Mesendoderm (in vitro differentiated cells): ENCODE data around the gene NEK6.

Experiments
- DNase-seq: peaks from one replicate; pipeline ENCODE4 v3.0.0; 2013
- H2AK5ac ChIP-seq: 2 replicates; pipeline ENCODE4 v1.6.1; 2013; ENCODE audit warnings: low read length, inconsistent platforms
- H2BK120ac ChIP-seq: 2 replicates; pipeline ENCODE4 v1.6.1; 2013; ENCODE audit warnings: low read depth, mild to moderate bottlenecking, low read length, moderate library complexity, mixed read lengths
- H2BK15ac ChIP-seq: replicated peaks from 2 replicates; pipeline ENCODE4 v1.6.1; 2013; ENCODE audit warnings: low read depth, mild to moderate bottlenecking, moderate library complexity
- H2BK5ac ChIP-seq: 2 replicates; pipeline ENCODE4 v1.6.1; 2013; ENCODE audit warnings: low read length, inconsistent platforms
- H3K18ac ChIP-seq: 2 replicates; pipeline ENCODE4 v1.6.1; 2013; ENCODE audit warnings: mild to moderate bottlenecking, low read length, mixed read lengths
- H3K23ac ChIP-seq: one replicate; pipeline ENCODE4 v1.6.1; 2013; ENCODE audit warnings: low read length
- H3K27ac ChIP-seq: 2 replicates; pipeline ENCODE4 v1.5.1; 2013; ENCODE audit warnings: low read depth, mild to moderate bottlenecking, inconsistent platforms, low read length, moderate library complexity
- H3K27me3 ChIP-seq: 2 replicates; pipeline ENCODE4 v1.6.1; 2013; ENCODE audit warnings: low read length, control low read depth, mild to moderate bottlenecking, inconsistent platforms; ENCODE audit not compliant: insufficient read depth, poor library complexity
- H3K36me3 ChIP-seq: 2 replicates; pipeline ENCODE4 v1.6.1; 2013; ENCODE audit warnings: low read length, inconsistent platforms; ENCODE audit not compliant: control insufficient read depth, insufficient read depth
- H3K4ac ChIP-seq: one replicate; pipeline ENCODE4 v1.6.1; 2013; ENCODE audit warnings: low read depth, mild to moderate bottlenecking, low read length, moderate library complexity
- H3K4me1 ChIP-seq: 2 replicates; pipeline ENCODE4 v1.6.1; 2013; ENCODE audit warnings: low read depth, low read length, inconsistent platforms; ENCODE audit not compliant: control insufficient read depth
- H3K4me2 ChIP-seq: 2 replicates; pipeline ENCODE4 v1.6.1; 2013; ENCODE audit warnings: low read length
- H3K4me3 ChIP-seq: 2 replicates; pipeline ENCODE4 v1.5.1; 2013; ENCODE audit warnings: mild to moderate bottlenecking, low read length
- H3K56ac ChIP-seq: one replicate; pipeline ENCODE4 v1.6.1; 2013; ENCODE audit warnings: low read length
- H3K79me1 ChIP-seq: 2 replicates; pipeline ENCODE4 v1.6.1; 2013; ENCODE audit warnings: low read length, inconsistent platforms
- H3K79me2 ChIP-seq: 2 replicates; pipeline ENCODE4 v1.6.1; 2013; ENCODE audit warnings: mild to moderate bottlenecking, low read length; ENCODE audit not compliant: control insufficient read depth, insufficient read depth
- H3K9ac ChIP-seq: 2 replicates; pipeline ENCODE4 v1.6.1; 2013; ENCODE audit warnings: low read length, inconsistent platforms
- H4K5ac ChIP-seq: one replicate; pipeline ENCODE4 v1.6.1; 2013; ENCODE audit warnings: low read length
- H4K8ac ChIP-seq: one replicate; pipeline ENCODE4 v1.6.1; 2013; ENCODE audit warnings: low read depth, mild to moderate bottlenecking, control low read depth, low read length, moderate library complexity
- WGBS: extraction: QIAGEN DNeasy Blood & Tissue Kit; methylation state at CpG from one replicate; pipeline ENCODE4 v1.1.7; 2013; ENCODE audit warnings: low lambda C conversion rate, missing lambda C conversion rate; ENCODE audit not compliant: insufficient coverage; ENCODE audit errors: extremely low coverage; 5-methylcytosine and 5-hydroxymethylcytosine counted together

NEK6 gene

DNA sequence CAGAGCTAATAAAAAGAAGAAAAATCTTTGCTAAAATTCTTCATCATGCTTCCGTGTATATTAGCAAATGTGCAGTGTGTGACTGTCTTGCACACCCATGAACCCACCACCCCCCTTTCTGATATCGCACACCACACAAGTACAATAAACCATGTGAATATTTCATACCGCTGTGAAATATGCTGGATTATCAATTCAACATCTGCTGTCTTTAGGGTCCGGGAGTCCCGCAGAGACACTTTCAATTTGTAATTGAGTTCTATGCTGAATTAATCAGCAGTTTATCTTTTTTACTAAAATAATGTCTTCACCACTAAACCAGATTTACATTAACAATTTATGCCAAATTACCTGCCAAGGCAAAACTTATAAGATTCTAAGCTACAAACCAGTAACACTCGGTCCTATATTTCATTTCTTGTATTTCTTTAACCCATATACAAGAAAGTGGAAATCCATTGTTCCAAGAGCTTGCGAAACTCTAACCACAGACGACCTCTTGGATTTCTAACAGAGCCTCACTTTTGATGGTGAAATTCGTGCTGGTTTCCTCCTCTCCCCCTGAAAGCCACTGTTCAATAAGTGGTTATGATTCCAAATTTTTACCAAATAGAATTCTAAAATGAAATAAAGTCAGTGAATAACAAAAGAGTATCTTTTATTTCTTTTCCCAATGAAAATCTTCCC, 113.3 kb downstream of the NEK6 start:
- no peak overlapping the region for H4K8ac ChIP-seq
- no peak overlapping the region for H2BK120ac ChIP-seq
- no peak overlapping the region for H3K27ac ChIP-seq
- H3K4me3 ChIP-seq = no peak overlapping the region
- no peak overlapping the region for H3K18ac ChIP-seq
- peaks cover 19% of the 10 kb centered on the region for H3K79me2 ChIP-seq
- no peak overlapping the region for H3K4me2 ChIP-seq
- H2AK5ac ChIP-seq = no peak overlapping the region
- no peaks in the 10 kb centered on the region for H3K36me3 ChIP-seq
- no peak overlapping the region for H3K9ac ChIP-seq
- peaks cover 24% of the 10 kb centered on the region for H3K79me1 ChIP-seq
- no peak overlapping the region for H2BK5ac ChIP-seq
- no peak for DNase-seq
- H3K4ac ChIP-seq = no peak overlapping the region
- H3K4me1 ChIP-seq = no peaks in the 10 kb centered on the region
- no CpG with 5 or more reads among the region's 9 CpGs for WGBS
- H4K5ac ChIP-seq = no peak overlapping the region
- no peak overlapping the region for H2BK15ac ChIP-seq
- no peak overlapping the region for H3K23ac ChIP-seq
- no peak overlapping the region for H3K56ac ChIP-seq
- no peaks in the 10 kb centered on the region for H3K27me3 ChIP-seq

DNA sequence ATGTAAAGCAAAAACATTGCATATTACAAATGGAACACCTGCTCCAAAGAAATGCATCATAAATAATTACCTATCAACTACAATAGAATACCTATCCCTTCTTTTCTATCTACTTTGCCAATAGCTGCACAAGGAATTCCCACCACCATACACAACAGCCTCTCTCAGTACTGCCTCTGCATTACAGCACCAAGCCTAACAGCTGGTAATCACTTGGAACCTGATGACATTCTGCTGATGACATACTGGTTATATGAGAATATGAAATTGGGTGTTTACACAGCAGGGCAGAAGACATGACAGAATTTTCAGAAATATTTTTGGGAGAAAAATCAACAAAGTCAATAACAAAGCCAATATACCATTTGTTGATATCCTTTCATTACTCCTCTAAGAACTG, 114.3 kb downstream of the NEK6 start:
- no peaks in the 10 kb centered on the region for H3K27me3 ChIP-seq
- H2AK5ac ChIP-seq = no peak overlapping the region
- H2BK120ac ChIP-seq = no peak overlapping the region
- H4K5ac ChIP-seq = no peak overlapping the region
- H3K36me3 ChIP-seq = no peaks in the 10 kb centered on the region
- H3K18ac ChIP-seq = no peak overlapping the region
- H3K23ac ChIP-seq = no peak overlapping the region
- H3K4me1 ChIP-seq = no peaks in the 10 kb centered on the region
- no peak overlapping the region for H3K4ac ChIP-seq
- H4K8ac ChIP-seq = no peak overlapping the region
- H2BK5ac ChIP-seq = no peak overlapping the region
- H3K9ac ChIP-seq = no peak overlapping the region
- peaks cover 18% of the 10 kb centered on the region for H3K79me1 ChIP-seq
- no peak overlapping the region for H2BK15ac ChIP-seq
- H3K79me2 ChIP-seq = peaks cover 16% of the 10 kb centered on the region
- H3K4me2 ChIP-seq = no peak overlapping the region
- H3K27ac ChIP-seq = no peak overlapping the region
- H3K4me3 ChIP-seq = no peak overlapping the region
- no peak for DNase-seq
- H3K56ac ChIP-seq = no peak overlapping the region

DNA sequence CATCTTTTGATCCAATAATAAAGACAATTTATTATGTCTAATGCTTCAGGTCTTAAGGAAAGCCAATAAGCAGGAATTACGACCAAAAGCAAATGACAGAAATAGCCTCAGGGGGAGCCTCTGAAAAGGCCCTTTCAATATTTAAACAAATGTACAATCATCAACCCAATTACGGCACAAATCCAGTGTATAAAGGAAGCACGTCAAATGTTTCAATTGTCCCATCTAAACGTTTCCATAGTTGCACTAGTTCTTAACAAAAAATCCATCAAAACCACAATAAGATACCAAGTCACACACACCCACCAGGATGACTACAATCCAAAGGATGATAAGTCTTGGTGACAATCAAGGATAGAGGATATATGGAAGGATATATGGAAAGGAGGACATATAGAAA, 115.6 kb downstream of the NEK6 start:
- Histone ChIP-seq H3K4me2 (no peak overlapping the region), H2BK15ac (no peak overlapping the region), H3K9ac (no peak overlapping the region), H3K79me2 (peaks cover 18% of the 10 kb centered on the region), H2BK120ac (no peak overlapping the region), H4K5ac (no peak overlapping the region), H3K79me1 (peaks cover 22% of the 10 kb centered on the region), H3K4ac (no peak overlapping the region), H4K8ac (no peak overlapping the region), H3K4me3 (no peak overlapping the region), H3K18ac (no peak overlapping the region), H2AK5ac (no peak overlapping the region), H3K4me1 (no peaks in the 10 kb centered on the region), H3K27me3 (no peaks in the 10 kb centered on the region), H3K56ac (no peak overlapping the region), H3K23ac (no peak overlapping the region), H3K27ac (no peak overlapping the region), H2BK5ac (no peak overlapping the region), H3K36me3 (peaks cover 1% of the 10 kb centered on the region)
- WGBS = no CpG with 5 or more reads among the region's 4 CpGs
- DNase-seq = no peak

DNA sequence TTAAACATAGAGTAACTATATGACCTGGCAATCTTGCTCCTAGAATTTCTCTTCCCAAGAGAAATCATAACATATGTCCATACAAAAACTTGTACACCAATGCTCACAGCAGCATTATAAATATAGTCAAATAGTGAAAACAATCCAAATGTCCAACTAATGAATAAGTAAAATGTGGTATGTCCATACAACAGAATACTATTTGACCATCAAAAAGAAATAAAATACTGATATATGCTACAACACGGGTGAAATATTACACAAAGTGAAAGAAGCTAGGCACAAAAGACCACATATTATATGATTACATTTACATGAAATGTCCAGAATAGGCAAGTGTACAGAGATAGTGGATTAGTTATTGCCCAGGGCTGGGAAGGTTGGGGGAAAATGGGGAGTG, 116.1 kb downstream of the NEK6 start:
- Histone ChIP-seq H2AK5ac (no peak overlapping the region), H4K5ac (no peak overlapping the region), H3K36me3 (peaks cover 1% of the 10 kb centered on the region), H4K8ac (no peak overlapping the region), H3K4me2 (no peak overlapping the region), H3K27ac (no peak overlapping the region), H3K79me1 (peaks cover 20% of the 10 kb centered on the region), H3K4me3 (no peak overlapping the region), H3K4me1 (no peaks in the 10 kb centered on the region), H3K4ac (no peak overlapping the region), H2BK120ac (no peak overlapping the region), H3K79me2 (peaks cover 18% of the 10 kb centered on the region), H3K23ac (no peak overlapping the region), H3K18ac (no peak overlapping the region), H3K27me3 (no peaks in the 10 kb centered on the region), H2BK5ac (no peak overlapping the region), H3K56ac (no peak overlapping the region), H3K9ac (no peak overlapping the region), H2BK15ac (no peak overlapping the region)
- no peak for DNase-seq
- no CpG with 5 or more reads among the region's 1 CpG for WGBS

DNA sequence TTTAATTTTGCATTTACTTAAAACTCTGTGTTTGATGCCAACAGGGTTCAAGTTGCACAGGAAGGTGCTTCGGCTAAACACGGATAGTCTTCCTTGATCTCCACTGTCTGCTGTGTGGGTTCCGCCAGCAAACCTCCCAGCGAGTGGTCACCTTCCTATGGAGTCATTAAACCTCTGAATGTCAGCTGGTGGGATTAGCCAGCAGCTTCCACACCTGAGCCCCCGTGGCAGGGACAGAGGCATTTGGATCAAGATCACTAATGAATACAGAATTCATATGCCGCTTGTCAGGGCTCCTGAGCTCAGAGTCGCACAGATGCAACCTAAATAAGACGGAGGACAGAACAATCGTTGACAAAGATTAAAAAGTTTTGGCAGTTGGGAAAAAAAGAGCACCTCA, 118.0 kb downstream of the NEK6 start:
- no peak for DNase-seq
- no CpG with 5 or more reads among the region's 9 CpGs for WGBS
- H3K9ac ChIP-seq = no peak overlapping the region
- no peak overlapping the region for H3K27ac ChIP-seq
- H3K36me3 ChIP-seq = peaks cover 3% of the 10 kb centered on the region
- no peaks in the 10 kb centered on the region for H3K4me1 ChIP-seq
- no peak overlapping the region for H3K18ac ChIP-seq
- H3K79me1 ChIP-seq = peaks cover 15% of the 10 kb centered on the region
- H3K56ac ChIP-seq = no peak overlapping the region
- no peak overlapping the region for H3K4me2 ChIP-seq
- H3K27me3 ChIP-seq = no peaks in the 10 kb centered on the region
- no peak overlapping the region for H2BK15ac ChIP-seq
- no peak overlapping the region for H4K5ac ChIP-seq
- no peak overlapping the region for H4K8ac ChIP-seq
- H3K23ac ChIP-seq = no peak overlapping the region
- H3K4me3 ChIP-seq = no peak overlapping the region
- no peak overlapping the region for H2BK5ac ChIP-seq
- no peak overlapping the region for H2AK5ac ChIP-seq
- no peak overlapping the region for H3K4ac ChIP-seq
- H2BK120ac ChIP-seq = no peak overlapping the region
- peaks cover 11% of the 10 kb centered on the region for H3K79me2 ChIP-seq

DNA sequence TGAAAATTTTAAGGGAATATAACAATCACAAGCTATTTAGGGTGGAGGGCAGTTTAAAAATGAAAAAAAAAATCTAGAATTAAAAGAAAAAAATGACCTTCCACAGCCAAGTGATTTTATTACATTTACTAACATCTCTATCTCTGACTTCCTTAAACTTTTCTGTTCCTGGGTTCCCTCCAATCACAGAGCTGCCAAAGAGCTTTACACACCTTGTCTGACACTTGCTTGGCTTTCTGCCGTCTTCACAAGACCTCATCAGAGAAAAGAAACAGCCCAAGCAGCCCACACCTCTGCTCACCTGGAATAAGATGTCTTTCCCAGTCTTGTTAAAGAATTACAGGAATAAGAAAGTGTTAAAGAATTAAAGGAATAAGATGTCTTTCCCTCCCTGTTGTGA, 118.6 kb downstream of the NEK6 start:
- Histone ChIP-seq H3K27me3 (no peaks in the 10 kb centered on the region), H3K27ac (no peak overlapping the region), H3K23ac (no peak overlapping the region), H3K36me3 (peaks cover 3% of the 10 kb centered on the region), H4K5ac (no peak overlapping the region), H3K4me3 (no peak overlapping the region), H3K4me2 (no peak overlapping the region), H3K9ac (no peak overlapping the region), H3K18ac (no peak overlapping the region), H4K8ac (no peak overlapping the region), H2BK120ac (no peak overlapping the region), H3K4ac (no peak overlapping the region), H3K56ac (no peak overlapping the region), H2BK15ac (no peak overlapping the region), H3K79me2 (peaks cover 11% of the 10 kb centered on the region), H2BK5ac (no peak overlapping the region), H3K79me1 (peaks cover 17% of the 10 kb centered on the region), H3K4me1 (no peaks in the 10 kb centered on the region), H2AK5ac (no peak overlapping the region)
- DNase-seq = no peak
- no CpG with 5 or more reads among the region's 1 CpG for WGBS
